Endothelial cell of umbilical vein (primary cell): ENCODE results near the gene KCNMA1. TPM values are rescaled to one million over a fixed set of nuclear protein-coding genes. Genes with fewer than 3 reads are reported as not detected.

Experiments used
- BruUV-seq: library from RNA; stranded (reverse); fragments of 400-500 nt; replicated peaks from 2 replicates; lab custom pipeline; 2021; lab: Mats Ljungman, UMichigan
- CTCF ChIA-PET: fragments of 300-600, 350-600 bp; sonication (Branson Sonifier 250); formaldehyde crosslinking; loops from one replicate; lab custom pipeline; 2021; ENCODE audit warnings: antibody characterized with exemption, inconsistent platforms; lab: Charles Lee
- POLR2A ChIA-PET: fragments of 300-600, 350-600 bp; sonication (Branson Sonifier 250); formaldehyde crosslinking; loops from one replicate; lab custom pipeline; 2021; ENCODE audit warnings: antibody characterized with exemption, inconsistent platforms; lab: Charles Lee
- DNase-seq: peaks from one replicate; pipeline ENCODE4 v3.0.0-alpha.2; 2011; ENCODE audit warnings: low read depth, low spot score
- FAIRE-seq: peaks from 2 replicates; lab custom pipeline; 2011; peaks lifted over from hg19 to GRCh38; lab: Jason Lieb, UNC
- H2AFZ ChIP-seq: 2 replicates; pipeline ENCODE4 v1.6.0; 2012; ENCODE audit warnings: low read depth, low read length, control low read depth, inconsistent platforms
- H3K27ac ChIP-seq: 2 replicates; pipeline ENCODE4 v1.5.1; 2011; ENCODE audit warnings: low read depth, mild to moderate bottlenecking, control low read depth, low read length, moderate library complexity; ENCODE audit not compliant: insufficient read depth
- H3K27me3 ChIP-seq, 2 experiments: 2 replicates each; pipeline versions ENCODE4 v1.6.0 to v1.6.1; 2011; ENCODE audit warnings: low read length in 2 of 2, mixed read lengths in 1 of 2; ENCODE audit not compliant: control insufficient read depth in 2 of 2, insufficient read depth in 2 of 2
- H3K36me3 ChIP-seq, 2 experiments: 2 replicates in 1 of 2; 3 replicates in 1 of 2; pipeline ENCODE4 v1.5.1; 2011; ENCODE audit warnings: low read length in 2 of 2, mild to moderate bottlenecking in 1 of 2, moderate library complexity in 1 of 2; ENCODE audit not compliant: control insufficient read depth in 2 of 2, insufficient read depth in 2 of 2; ENCODE audit errors: extremely low read depth in 1 of 2
- H3K4me1 ChIP-seq: 3 replicates; pipeline ENCODE4 v1.5.1; 2011; ENCODE audit warnings: mild to moderate bottlenecking, low read length; ENCODE audit not compliant: control insufficient read depth, insufficient read depth; ENCODE audit errors: extremely low read depth
- H3K4me2 ChIP-seq: 2 replicates; pipeline ENCODE4 v1.6.1; 2011; ENCODE audit warnings: low read length, control low read depth, mixed read lengths; ENCODE audit not compliant: insufficient read depth
- H3K4me3 ChIP-seq, 3 experiments: fragments of 200-600 bp in 1 of 3; sonication (generic), shearing (Covaris generic) in 1 of 3; replicated peaks in 1 of 3; 2 replicates each; pipeline ENCODE4 v1.5.1; 2011 to 2016; ENCODE audit warnings: control low read depth in 3 of 3, low read length in 3 of 3, mild to moderate bottlenecking in 2 of 3, inconsistent platforms in 1 of 3, low read depth in 1 of 3, moderate library complexity in 1 of 3; ENCODE audit not compliant: insufficient read depth in 1 of 3
- H3K79me2 ChIP-seq: 2 replicates; pipeline ENCODE4 v1.6.0; 2012; ENCODE audit warnings: low read length, inconsistent platforms; ENCODE audit not compliant: control insufficient read depth, insufficient read depth
- H3K9ac ChIP-seq: replicated peaks from 2 replicates; pipeline ENCODE3; 2011; ENCODE audit warnings: low read length, control low read depth; ENCODE audit not compliant: insufficient read depth; ENCODE audit errors: extremely low read depth
- H3K9me1 ChIP-seq: replicated peaks from 3 replicates; pipeline ENCODE4 v1.6.0; 2011; ENCODE audit warnings: mild to moderate bottlenecking, low read length; ENCODE audit not compliant: control insufficient read depth, insufficient read depth; ENCODE audit errors: extremely low read depth
- H3K9me3 ChIP-seq: replicated peaks from 2 replicates; pipeline ENCODE4 v1.5.1; 2012; ENCODE audit warnings: low read length, inconsistent platforms; ENCODE audit not compliant: control insufficient read depth, insufficient read depth
- H4K20me1 ChIP-seq: replicated peaks from 2 replicates; pipeline ENCODE3; 2011; ENCODE audit warnings: mild to moderate bottlenecking, low read length; ENCODE audit not compliant: control insufficient read depth, insufficient read depth; ENCODE audit errors: extremely low read depth
- EZH2 ChIP-seq: IDR thresholded peaks from 2 replicates; pipeline ENCODE4 v1.6.1; 2012; ENCODE audit warnings: borderline replicate concordance, low read depth, mild to moderate bottlenecking, moderate library complexity, low read length, inconsistent platforms; ENCODE audit not compliant: severe bottlenecking
- FOS ChIP-seq: IDR thresholded peaks from 2 replicates; pipeline ENCODE4 v1.6.1; 2011; ENCODE audit warnings: mild to moderate bottlenecking, low read length, moderate library complexity, borderline replicate concordance; ENCODE audit not compliant: insufficient read depth
- GATA2 ChIP-seq: IDR thresholded peaks from 2 replicates; pipeline ENCODE4 v1.7.0; 2011; ENCODE audit warnings: low read depth, mild to moderate bottlenecking, moderate library complexity, mixed read lengths, low read length; ENCODE audit not compliant: insufficient read length, insufficient read depth
- JUN ChIP-seq: IDR thresholded peaks from 2 replicates; pipeline ENCODE4 v1.6.1; 2011; ENCODE audit warnings: borderline replicate concordance, low read depth; ENCODE audit not compliant: insufficient read length, insufficient read depth
- MYC ChIP-seq: IDR thresholded peaks from one replicate; pipeline ENCODE4 v1.6.1; 2011; ENCODE audit warnings: mild to moderate bottlenecking, low read depth, low read length
- POLR2A ChIP-seq: IDR thresholded peaks from 2 replicates; pipeline ENCODE4 v1.6.1; 2012; ENCODE audit warnings: low read depth, mild to moderate bottlenecking, control low read depth, low read length
- POLR2AphosphoS5 ChIP-seq: IDR thresholded peaks from 2 replicates; pipeline ENCODE4 v1.6.1; 2012; ENCODE audit warnings: low read depth, mild to moderate bottlenecking, control low read depth, low read length, moderate library complexity; ENCODE audit not compliant: insufficient read depth
- dilution Hi-C: fragments of 300-500 bp; cut with MboI; formaldehyde crosslinking; loops from one replicate; pipeline ENCODE4 v1.15.0; 2019; ENCODE audit warnings: low sequenced_read_pairs; ENCODE audit not compliant: extremely low pct_ligation_motif_present
- intact Hi-C: fragments of 100-400 bp; cut with micrococcal nuclease; formaldehyde crosslinking; loops from one replicate; pipeline ENCODE4 v1.10.0; 2022
- polyA plus RNA-seq, 4 experiments: library from polyadenylated mRNA; depleted of rRNA in 3 of 4; stranded (reverse) in 3 of 4; unstranded in 1 of 4; fragments of >200 nt; gene quantifications; 2 replicates each; pipeline versions ENCODE4 v1.2.1 to v1.2.3, GENCODE V29; 2011 to 2012; ENCODE audit warnings: missing spikeins in 1 of 4
- total RNA-seq: library from RNA; stranded (reverse); gene quantifications from 2 replicates; pipeline ENCODE4 v1.2.3, GENCODE V29; 2021
- TF ChIP-seq, protein P1 (sequence below), 2 donors: IDR thresholded peaks; 1 replicate in 1 of 2; 2 replicates in 1 of 2; pipeline ENCODE4 v1.5.1; 2011; ENCODE audit warnings: low read length in 2 of 2, mild to moderate bottlenecking in 2 of 2, moderate library complexity in 2 of 2, control low read depth in 1 of 2, inconsistent platforms in 1 of 2, low read depth in 1 of 2; ENCODE audit not compliant: insufficient read depth in 1 of 2; ENCODE audit errors: extremely low read depth in 1 of 2
- TF ChIP-seq, protein P2 (sequence below): IDR thresholded peaks from 2 replicates; pipeline ENCODE4 v1.6.1; 2011; ENCODE audit not compliant: insufficient read depth, insufficient read length

The KCNMA1 gene
- total and polyA plus RNA-seq, 2 donors (not counting 3 experiments of a cell fraction or from before 2014, with no cell fraction given) = 0.10 to 0.82 TPM

DNA sequence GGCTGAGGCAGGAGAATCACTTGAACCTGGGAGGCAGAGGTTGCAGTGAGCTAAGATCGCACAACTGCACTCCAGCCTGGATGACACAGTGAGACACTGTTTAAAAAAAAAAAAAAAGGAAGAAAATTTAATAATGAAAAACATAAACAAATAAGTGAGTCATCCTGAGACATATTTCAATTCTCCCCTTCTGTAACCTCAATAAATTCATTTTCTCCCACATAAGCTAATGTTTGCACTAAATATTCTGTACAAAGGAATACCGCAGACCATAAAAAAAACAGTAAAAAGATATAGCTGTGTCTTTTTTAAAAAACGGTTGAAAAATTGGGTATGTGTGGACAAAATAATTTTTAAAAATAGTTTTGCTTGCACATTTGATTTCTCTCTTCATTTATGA, 654.0 kb downstream of the KCNMA1 start:
- Histone ChIP-seq H4K20me1 (no peaks in the 10 kb centered on the region), H3K79me2 (no peaks in the 10 kb centered on the region), H2AFZ (no peak overlapping the region), H3K4me1 (no peaks in the 10 kb centered on the region), H3K4me3 (no peak overlapping the region), H3K27me3 (no peaks in the 10 kb centered on the region), H3K36me3 (no peaks in the 10 kb centered on the region), H3K9ac (no peak overlapping the region), H3K27ac (no peak overlapping the region), H3K9me1 (no peaks in the 10 kb centered on the region), H3K9me3 (no peaks in the 10 kb centered on the region), H3K4me2 (no peak overlapping the region)
- FAIRE-seq (no peak), DNase-seq (no peak)
- ChIA-PET CTCF (interaction anchor here (0.8 to 3.1 kb wide), 6 partner anchors 9 to 1584 kb away, joined by 3 to 15 read pairs (median 4); no protein-coding TSS in a partner anchor), POLR2A (interaction anchor here (0.7 kb wide), 1 partner anchor 55 kb away, joined by 3 read pairs; no protein-coding TSS in a partner anchor)
- intact Hi-C loops = loop anchor here (1.0 kb wide), 1 partner anchor 436 kb away; no protein-coding TSS in a partner anchor
- BruUV-seq = no TSS peak
- dilution Hi-C loops = no loop called here
- TF ChIP-seq JUN (no peak), EZH2 (no peak), GATA2 (no peak), POLR2AphosphoS5 (no peak), MYC (no peak), POLR2A (no peak), FOS (no peak)
- TF ChIP-seq, protein P1, sequence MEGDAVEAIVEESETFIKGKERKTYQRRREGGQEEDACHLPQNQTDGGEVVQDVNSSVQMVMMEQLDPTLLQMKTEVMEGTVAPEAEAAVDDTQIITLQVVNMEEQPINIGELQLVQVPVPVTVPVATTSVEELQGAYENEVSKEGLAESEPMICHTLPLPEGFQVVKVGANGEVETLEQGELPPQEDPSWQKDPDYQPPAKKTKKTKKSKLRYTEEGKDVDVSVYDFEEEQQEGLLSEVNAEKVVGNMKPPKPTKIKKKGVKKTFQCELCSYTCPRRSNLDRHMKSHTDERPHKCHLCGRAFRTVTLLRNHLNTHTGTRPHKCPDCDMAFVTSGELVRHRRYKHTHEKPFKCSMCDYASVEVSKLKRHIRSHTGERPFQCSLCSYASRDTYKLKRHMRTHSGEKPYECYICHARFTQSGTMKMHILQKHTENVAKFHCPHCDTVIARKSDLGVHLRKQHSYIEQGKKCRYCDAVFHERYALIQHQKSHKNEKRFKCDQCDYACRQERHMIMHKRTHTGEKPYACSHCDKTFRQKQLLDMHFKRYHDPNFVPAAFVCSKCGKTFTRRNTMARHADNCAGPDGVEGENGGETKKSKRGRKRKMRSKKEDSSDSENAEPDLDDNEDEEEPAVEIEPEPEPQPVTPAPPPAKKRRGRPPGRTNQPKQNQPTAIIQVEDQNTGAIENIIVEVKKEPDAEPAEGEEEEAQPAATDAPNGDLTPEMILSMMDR (IDR thresholded peaks at IDR 0.05; ENCODE audit: extremely low read depth in 1 of 2, insufficient read depth in 1 of 2, low read depth in 1 of 2, low read length in 2 of 2) = no peak
- TF ChIP-seq, protein P2, sequence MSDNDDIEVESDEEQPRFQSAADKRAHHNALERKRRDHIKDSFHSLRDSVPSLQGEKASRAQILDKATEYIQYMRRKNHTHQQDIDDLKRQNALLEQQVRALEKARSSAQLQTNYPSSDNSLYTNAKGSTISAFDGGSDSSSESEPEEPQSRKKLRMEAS = no peak
